OCI-M1 (cell line): ENCODE data around the gene AMACR.
A peak's percentile ranks its signal among the peaks of the same experiment; 100 is the strongest.

ENCODE experiments used
- DNase-seq: peaks from one replicate; lab custom pipeline; 2025; lab: John Stamatoyannopoulos, UW

The AMACR gene

DNA sequence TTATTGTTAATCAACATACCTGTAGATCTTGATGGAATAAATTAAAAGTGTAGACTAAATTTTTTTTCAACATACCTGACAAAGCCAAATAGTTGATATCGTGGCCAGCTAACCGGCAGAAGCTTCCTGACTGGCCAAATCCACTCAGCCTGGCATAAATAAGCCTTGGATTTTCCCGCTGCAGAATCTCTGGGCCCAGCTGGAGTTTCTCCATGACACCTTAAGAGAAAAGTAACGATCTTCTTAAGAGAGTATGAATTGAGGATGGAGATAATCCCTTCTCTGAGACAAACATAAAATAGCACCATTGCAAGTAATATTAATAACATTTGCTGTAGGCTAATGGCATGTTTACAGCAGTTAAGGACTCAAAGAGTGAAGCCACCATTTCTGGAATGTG is 2.2 kb downstream of the AMACR start:
- DNase-seq: no peak

- DNase-seq: no peak
Observed at GRCh38 chr5:34005211-34005610, 2.6 kb downstream of the AMACR start.

- no peak for DNase-seq
Observed at GRCh38 chr5:34003941-34004340, 3.9 kb downstream of the AMACR start.

GRCh38 chr5:34002629-34003328 is 5.1 kb downstream of the AMACR start:
- DNase-seq: no peak

DNA sequence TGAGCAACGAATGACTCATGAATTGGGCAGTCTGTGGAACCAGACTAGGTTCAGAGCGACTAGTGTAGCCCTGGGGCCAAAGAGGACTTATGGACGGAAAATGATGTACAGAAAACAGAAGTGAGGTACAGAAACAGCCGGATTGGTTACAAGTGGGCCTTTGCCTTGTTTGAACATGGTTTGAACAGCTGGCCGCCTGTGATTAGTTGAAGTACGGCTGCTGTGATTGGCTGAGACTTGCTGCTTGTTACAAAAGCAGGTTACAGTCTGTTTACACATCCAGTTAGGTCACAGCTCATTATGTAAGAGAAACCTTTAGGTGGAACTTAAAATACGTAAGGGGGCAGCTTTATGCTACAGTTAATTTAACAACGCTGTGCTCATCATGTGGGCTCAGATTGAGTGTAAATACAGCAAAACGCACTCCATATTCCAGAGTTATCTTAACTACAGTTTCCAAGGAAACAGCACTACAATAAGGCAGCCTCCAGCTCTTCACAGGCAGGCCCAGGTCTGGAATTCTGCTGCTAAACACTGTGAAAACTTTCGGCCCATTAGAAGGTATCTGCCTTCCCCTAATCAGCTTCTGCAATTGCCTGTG is 6.5 kb downstream of the AMACR start:
- no peak for DNase-seq

DNA sequence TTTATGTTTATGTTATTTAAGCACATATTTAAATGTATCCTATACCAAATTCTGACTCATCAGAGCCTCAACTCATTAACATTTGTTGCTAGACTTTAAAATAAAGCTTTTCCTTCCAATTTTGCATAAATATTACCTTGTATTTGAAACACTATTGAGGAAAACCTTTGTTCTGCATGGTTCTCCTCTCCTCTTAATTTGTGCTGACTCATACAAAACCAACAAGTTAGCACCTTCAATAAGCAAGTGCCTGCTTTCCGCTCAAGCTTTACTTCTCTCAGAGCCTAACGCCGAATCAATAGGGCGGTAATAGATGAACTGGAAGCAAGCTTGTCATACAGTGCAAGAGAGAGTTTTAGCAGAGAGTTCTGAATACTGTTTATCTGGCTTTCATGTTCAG is 7.9 kb downstream of the AMACR start:
- DNase-seq: no peak

DNA sequence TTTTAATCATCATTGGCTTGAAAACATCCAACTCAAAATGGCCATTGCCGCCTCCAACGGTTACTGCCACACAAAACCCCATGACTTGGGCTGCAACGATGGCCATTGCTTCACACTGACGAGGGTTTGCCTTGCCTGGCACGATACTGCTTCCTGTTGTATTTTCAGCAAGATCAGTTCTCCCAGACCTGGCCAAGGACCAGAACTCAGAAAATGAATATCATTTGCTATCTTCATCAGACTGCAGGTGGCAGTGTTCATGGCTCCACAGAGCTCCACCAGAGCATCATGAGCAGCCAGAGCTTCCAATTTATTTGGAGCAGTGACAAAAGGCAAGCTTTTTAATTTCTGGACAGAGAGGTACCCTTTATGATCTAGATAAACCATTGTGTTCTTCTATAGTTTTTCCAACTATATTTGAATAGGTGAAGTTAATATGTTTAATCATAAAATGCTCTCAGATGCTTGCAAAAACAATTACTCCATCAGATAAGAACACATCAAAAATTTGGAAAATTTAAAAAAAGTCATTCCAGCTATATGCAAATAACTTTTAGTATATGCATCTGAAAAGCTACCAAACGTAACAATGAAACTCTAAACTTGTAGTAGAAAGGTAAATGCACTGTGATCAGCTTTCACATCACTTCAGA is 10.4 kb downstream of the AMACR start:
- peak; percentile 75 for DNase-seq

- no peak for DNase-seq
Observed at GRCh38 chr5:33995865-33996264, 12.0 kb downstream of the AMACR start.

DNA sequence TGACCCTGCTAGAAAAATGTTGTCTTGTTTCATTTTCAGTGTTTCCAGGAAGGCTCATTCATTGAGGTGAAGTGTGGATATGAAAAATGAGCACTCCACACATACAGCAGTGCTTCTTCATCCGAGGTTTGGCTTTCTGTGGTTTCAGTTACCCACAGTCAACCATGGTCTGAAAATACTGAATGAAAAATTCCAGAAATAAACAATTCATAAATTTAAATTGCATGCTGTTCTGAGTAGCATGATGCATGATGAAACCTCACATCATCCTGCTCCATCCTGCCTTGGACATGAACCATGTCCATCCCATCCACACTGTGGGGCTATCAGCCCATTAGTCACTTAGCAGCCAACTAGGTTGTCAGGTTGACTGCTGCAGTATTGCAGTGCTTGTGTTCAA is 13.0 kb downstream of the AMACR start:
- peak; percentile 59 for DNase-seq

DNA sequence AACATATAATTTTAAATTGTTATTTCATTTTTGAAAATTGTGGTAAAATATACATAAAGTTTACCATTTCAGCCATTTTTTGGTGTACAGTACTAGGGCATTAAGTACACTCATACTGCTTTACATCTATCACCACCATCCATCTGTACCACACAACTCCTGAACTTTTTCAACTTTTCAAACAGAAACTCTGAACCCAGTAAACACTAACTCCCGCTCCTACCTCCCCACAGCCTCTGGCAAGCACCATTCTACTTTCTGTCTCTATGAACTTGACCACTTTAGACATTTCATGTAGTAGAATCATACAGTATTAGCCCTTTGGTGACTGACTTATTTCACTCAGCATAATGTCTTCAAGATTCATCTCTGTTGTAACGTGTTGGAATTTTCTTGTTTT is 15.0 kb downstream of the AMACR start:
- DNase-seq: no peak

GRCh38 chr5:33985447-33985846 is 22.4 kb downstream of the AMACR start:
- DNase-seq: no peak

- DNase-seq: peak; percentile 36
Observed at GRCh38 chr5:33984671-33985124, 23.2 kb downstream of the AMACR start, which contains the start of gene SLC45A2. TSS of gene SLC45A2 (minus strand) at chr5:33984693. CDS start at chr5:33984583, 110 bp downstream.

- DNase-seq: no peak
Observed at GRCh38 chr5:33984178-33984577, 23.7 kb downstream of the AMACR start.

DNA sequence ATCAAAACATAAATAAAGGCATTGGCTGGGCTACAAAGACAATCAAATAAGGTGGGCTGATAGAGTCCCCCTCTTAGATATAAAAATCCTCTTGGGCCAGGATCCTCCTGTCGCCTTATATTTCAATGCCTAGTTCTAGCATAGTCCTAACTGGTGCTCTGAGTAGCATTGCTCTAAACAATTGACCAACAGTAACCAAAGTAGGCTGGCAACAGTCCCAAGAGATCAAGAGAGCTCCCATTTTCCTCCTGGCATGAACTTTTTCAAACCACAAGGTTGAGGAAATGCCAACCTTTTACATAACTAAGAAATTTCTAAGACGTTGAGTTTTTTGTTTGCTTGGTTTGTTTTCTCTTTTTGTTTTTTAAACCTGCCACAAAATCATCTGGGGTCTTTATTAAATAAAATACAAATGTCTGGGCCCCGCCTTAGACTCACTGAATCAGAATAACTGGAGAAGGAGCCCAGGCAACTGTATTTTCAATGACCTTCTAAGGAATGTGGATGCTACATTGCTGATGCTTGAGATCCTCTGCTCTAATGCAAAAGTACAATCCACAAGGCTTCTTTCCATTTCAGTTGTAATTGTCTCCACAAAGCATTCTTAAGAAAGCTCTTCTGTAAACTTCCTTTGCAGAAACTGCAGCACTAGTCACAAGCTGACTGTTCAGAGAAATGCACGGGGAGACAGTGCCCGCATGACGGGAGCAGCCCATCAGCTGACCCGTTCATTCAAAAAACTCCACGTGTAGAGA is 26.3 kb downstream of the AMACR start:
- DNase-seq: no peak

GRCh38 chr5:33980030-33980429 is 27.8 kb downstream of the AMACR start:
- DNase-seq: no peak

DNA sequence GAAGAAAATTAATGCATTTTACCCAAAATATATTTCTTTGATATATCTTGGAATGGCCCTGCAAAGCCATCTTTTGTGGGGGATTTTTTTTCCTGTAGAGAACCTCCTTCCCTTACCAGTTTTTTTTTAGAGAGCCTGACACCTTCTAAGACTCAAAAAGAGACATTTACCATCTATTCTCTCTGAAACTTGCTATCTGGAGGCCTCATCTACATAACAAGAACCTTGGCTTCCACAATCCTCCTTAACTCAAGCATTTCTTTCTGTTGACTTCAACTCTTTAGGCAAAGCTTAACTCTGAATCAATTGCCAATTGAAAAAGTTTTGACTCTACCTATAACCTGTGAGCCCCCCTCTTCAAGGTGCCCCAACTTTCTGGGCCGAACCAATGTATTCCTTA is 29.5 kb downstream of the AMACR start:
- no peak for DNase-seq

- DNase-seq: no peak
Observed at GRCh38 chr5:33976307-33976706, 31.5 kb downstream of the AMACR start.

GRCh38 chr5:33975852-33976251 is 32.0 kb downstream of the AMACR start:
- DNase-seq: no peak

DNA sequence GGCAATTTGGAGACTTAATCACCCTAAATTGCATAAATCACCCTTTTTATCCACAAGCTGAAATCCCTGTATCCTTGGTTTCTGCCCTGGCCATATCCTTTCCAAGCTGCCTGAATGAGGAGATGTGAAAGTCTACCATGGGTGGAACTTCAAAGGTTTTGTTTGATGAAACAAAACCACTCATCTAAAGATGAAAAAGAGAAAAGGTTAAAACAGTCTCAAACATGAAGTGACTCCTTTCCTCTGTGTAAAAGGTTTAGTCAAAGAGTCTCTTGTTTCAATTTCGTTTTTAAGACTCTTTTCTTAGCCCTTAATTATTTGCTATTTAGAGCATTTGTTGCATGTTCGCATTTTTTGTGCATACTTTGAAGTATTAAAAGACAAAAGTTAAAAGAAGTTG is 34.6 kb downstream of the AMACR start:
- DNase-seq: no peak

DNA sequence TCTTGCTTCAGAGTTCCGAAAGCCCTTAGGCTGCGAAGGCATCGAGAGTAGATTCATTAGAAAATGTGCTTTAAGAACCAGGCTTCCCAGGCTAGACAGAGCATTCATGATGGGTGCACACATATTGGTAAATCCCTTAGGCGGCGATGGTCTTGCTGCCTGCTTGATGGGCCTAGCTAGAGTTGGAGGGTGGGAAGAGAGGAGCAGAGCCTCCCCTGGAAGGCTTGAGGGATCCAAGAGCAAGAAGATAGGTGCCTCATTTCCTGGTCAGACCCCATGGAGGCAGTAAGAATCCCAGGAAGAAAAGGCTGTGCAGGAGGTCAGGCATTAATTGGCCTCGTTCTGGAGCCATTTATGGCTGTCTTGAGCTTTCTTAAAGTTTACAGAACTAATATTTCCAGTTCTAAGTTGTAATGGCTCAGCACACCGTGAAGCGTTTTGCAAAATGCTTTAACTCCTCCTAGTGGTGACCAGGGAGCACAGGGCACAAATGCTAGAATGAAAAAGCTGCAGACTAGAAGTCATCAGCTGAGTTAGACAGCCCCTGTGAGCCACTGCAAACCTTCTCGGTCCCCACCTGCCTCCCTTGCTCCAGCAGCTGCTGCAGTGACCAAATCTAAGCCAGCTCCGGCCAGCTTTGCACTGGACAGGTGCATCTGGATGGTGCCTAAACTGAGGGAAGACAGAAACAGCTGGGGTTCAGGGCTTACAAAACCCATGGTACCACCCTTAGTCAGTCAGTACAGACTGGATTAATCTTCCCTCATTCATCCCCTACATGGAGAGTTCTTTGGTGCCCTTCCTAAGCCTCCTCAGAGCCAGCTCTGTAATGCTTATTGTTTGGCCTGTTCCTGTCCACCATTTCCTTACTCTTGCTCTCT is 38.0 kb downstream of the AMACR start:
- peak; percentile 53 for DNase-seq

- DNase-seq: no peak
Observed at GRCh38 chr5:33968211-33969005, 39.4 kb downstream of the AMACR start.
